Erythroblast (primary cell): ENCODE results near the gene MCM7.

Experiments used
- GATA1 ChIP-seq: IDR thresholded peaks from 2 replicates; pipeline ENCODE4 v1.6.1; 2011; ENCODE audit warnings: low read depth, mild to moderate bottlenecking, control low read depth, low read length, moderate library complexity
- POLR2A ChIP-seq: IDR thresholded peaks from 2 replicates; pipeline ENCODE4 v1.6.1; 2011; ENCODE audit warnings: mild to moderate bottlenecking, low read length

- TF ChIP-seq POLR2A (no peak), GATA1 (no peak)
Measured at GRCh38 chr7:100053215-100053614, 48.0 kb downstream of the MCM7 start.
